GM18508 (cell line): ENCODE data around the gene TM6SF1.
"Not testable (repeated sequence)": the region's sequence is repeated elsewhere in the genome, so short reads cannot be mapped to it uniquely, and the experiment has no call there.

Experiments used
- ATAC-seq: cut with Tn5 transposase; IDR thresholded peaks from one replicate; pipeline ENCODE4 v1.9.1; 2021; ENCODE audit warnings: moderate number of reproducible peaks; ENCODE audit not compliant: insufficient read depth, unreplicated experiment

Gene TM6SF1

DNA sequence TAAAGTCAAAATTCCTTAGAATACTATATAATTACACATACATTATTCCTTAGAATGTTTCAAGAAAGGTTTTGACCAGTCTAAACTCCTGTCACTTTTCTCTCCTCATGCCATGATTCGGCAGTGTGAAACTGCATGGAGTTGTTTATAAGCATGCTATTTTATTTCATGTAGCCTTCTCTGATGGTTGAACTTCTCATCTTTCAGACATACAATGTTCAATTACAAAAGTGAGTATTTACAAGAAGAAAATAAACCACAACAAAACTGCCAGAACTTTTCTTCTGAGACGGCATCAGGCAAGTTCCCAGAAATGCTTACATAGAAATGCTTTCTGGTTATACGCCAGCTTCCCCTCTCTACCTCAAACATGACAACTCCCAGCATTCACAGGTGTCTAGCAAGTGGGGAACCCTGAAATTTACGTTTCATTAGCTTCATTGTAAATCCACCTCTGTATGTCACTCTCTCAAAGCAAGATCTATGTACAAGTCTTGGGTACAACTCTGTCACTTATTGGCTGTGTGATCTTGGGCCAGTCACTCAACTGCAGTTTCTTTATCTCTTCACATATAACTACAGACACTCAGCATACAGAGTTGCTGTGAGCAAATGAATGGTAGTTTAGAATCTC lies 57.4 kb downstream of the TM6SF1 start:
- ATAC-seq: no peak

- no peak for ATAC-seq
Measured at GRCh38 chr15:83166218-83166617, 58.8 kb downstream of the TM6SF1 start.

DNA sequence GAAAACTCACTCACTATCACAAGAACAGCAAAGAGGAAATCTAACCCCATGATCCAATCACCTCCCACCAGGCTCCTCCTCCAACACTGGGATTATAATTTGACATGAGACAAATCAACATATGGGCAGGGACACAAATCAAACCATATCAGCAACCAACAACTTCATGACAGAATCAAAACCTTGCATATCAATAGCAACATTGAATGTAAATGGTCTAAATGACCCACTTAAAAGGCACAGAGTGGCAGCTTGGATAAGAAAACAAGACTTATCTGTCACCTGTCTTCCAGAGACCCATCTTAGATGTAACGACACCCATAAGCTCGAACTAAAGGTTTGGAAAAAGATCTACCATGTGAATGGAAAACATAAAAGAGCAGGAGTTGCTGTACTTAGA lies 59.4 kb downstream of the TM6SF1 start:
- ATAC-seq: no peak

DNA sequence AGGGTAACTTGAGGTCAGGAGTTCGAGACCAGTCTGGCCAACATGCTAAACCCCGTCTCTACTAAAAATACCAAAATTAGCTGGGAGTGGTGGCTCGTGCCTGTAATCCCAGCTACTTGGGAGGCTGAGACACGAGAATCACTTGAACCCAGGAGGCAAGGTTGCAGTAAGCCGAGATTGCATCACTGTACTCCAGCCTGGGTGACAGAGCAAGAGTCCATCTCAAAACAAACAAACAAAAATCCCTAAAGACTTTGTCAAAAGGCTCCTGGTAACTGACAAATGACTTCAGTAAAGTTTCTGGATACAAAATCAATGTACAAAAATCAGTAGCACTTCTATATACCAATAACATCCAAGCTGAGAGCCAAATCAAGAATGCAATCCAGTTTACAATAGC lies 62.1 kb downstream of the TM6SF1 start:
- not testable (repeated sequence) for ATAC-seq

GRCh38 chr15:83170474-83171165 lies 63.2 kb downstream of the TM6SF1 start:
- no peak for ATAC-seq

- no peak for ATAC-seq
Measured at GRCh38 chr15:83174891-83175290, 67.4 kb downstream of the TM6SF1 start.

GRCh38 chr15:83178390-83178789 lies 70.9 kb downstream of the TM6SF1 start:
- ATAC-seq: no peak

DNA sequence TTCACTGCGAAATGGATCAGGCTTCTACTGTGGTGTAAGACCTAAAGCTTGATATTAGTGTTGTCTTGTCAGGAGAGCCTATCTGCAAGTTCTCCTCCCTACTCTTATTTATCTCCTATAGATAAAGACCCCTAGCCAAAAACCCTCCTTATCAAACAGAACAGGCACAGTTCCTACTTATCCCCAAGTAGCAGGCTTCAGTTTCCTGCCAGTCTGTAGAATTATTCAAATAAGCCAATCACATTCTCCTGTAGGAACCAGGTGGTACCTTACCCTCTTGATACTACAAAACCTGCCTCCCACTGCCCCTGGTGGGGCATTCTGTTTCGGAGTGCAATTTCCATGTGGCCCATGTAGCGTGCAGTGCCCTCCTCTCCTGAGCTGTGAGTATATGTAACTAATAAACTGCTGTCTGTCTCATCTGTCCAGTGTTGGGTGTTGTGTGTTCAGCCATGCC lies 71.5 kb downstream of the TM6SF1 start:
- ATAC-seq: no peak

DNA sequence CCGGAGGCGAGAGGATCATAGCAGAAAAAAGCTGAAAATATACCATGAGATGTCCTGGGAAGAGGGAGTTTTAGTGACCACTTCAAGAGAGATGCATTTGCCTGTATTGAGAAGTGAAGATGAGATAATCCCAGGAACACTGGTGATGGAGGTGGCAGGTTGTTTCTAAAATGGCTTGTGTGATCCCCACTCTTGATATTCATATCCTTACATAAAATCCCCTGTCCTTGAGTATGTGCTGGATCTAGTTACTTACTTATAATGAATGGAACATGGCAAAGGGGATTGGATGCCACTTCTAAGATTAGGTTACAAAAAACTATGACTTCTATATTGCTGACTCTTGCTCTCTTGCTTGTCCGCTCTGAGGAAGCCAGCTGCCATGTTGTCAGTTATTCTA lies 78.1 kb downstream of the TM6SF1 start:
- ATAC-seq: no peak
